Keratinocyte (primary cell): Measurements from ENCODE around the gene ARMS2.

Experiments used
- EZH2 ChIP-seq: IDR thresholded peaks from one replicate; pipeline ENCODE4 v1.6.1; 2012; ENCODE audit warnings: inconsistent platforms, mild to moderate bottlenecking, low read length, moderate library complexity
- TF ChIP-seq, protein P1 (sequence below), 3 experiments: IDR thresholded peaks in 1 of 3; conservative IDR thresholded peaks in 1 of 3; optimal IDR thresholded peaks in 1 of 3; 2 replicates in 2 of 3; 3 replicates in 1 of 3; pipeline versions ENCODE3 to v1.5.1; 2011; ENCODE audit warnings: low read length in 3 of 3, mild to moderate bottlenecking in 3 of 3, moderate library complexity in 2 of 3, control low read depth in 1 of 3, inconsistent platforms in 1 of 3; ENCODE audit not compliant: insufficient read depth in 2 of 3; ENCODE audit errors: extremely low read depth in 1 of 3

DNA sequence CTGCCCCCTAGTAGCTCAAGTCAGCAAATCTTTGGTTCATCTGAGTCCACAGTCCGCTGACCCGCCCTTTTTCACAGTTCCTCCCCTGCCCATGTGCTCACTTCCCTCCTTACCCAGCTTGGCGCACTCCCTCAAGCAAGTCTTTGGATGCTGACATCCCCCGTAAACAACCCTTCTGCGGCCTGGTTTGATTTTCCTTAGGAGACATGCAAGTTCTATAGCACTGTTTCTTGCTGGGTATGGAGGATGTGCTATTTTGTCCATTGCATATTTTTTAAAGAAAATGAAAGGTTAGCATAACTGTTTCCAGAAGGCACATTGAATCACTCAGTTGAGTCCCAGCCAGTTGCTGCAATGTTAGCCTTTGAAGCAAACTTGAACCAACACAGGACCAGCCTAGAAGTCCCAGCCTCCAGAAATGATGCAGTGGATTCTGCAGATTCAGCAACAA, 45.1 kb downstream of the ARMS2 start:
- TF ChIP-seq, protein P1, sequence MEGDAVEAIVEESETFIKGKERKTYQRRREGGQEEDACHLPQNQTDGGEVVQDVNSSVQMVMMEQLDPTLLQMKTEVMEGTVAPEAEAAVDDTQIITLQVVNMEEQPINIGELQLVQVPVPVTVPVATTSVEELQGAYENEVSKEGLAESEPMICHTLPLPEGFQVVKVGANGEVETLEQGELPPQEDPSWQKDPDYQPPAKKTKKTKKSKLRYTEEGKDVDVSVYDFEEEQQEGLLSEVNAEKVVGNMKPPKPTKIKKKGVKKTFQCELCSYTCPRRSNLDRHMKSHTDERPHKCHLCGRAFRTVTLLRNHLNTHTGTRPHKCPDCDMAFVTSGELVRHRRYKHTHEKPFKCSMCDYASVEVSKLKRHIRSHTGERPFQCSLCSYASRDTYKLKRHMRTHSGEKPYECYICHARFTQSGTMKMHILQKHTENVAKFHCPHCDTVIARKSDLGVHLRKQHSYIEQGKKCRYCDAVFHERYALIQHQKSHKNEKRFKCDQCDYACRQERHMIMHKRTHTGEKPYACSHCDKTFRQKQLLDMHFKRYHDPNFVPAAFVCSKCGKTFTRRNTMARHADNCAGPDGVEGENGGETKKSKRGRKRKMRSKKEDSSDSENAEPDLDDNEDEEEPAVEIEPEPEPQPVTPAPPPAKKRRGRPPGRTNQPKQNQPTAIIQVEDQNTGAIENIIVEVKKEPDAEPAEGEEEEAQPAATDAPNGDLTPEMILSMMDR (optimal IDR thresholded peaks at IDR 0.05 in 1 of 3, IDR thresholded peaks at IDR 0.05 in 1 of 3, conservative IDR thresholded peaks at IDR 0.05 in 1 of 3; ENCODE audit: extremely low read depth in 1 of 3, insufficient read depth in 2 of 3, low read length in 3 of 3) = no peak
- no peak for TF ChIP-seq EZH2
